HEK293 (cell line): ENCODE results near the gene PRR13.
A peak's percentile ranks its signal among the peaks of the same experiment; 100 is the strongest.

ENCODE experiments used
- CTCF ChIA-PET: fragments of 350-600 bp; formaldehyde crosslinking; extraction: SDS; loops from one replicate; lab custom pipeline; 2021; ENCODE audit warnings: antibody characterized with exemption; lab: Yijun Ruan, JAX
- POLR2A ChIA-PET: fragments of 300-600 bp; formaldehyde crosslinking; extraction: SDS; loops from one replicate; lab custom pipeline; 2020; ENCODE audit warnings: antibody characterized with exemption, inconsistent platforms; lab: Yijun Ruan, JAX
- H3K27ac ChIP-seq: fragments of 200-500 bp; sonication (Bioruptor generic); 2 replicates; pipeline ENCODE4 v1.5.1; 2014; ENCODE audit warnings: low read depth, low read length, control low read depth, inconsistent platforms; ENCODE audit errors: extremely low read depth
- H3K36me3 ChIP-seq, 2 experiments: fragments of 200-500 bp in 1 of 2; sonication (Bioruptor generic) in 1 of 2; 1 replicate in 1 of 2; 2 replicates in 1 of 2; pipeline ENCODE4 v1.5.1; 2014 to 2017; ENCODE audit warnings: inconsistent platforms in 2 of 2, low read length in 2 of 2; ENCODE audit not compliant: control insufficient read depth in 2 of 2, insufficient read depth in 1 of 2
- H3K4me1 ChIP-seq: fragments of 200-500 bp; sonication (Bioruptor generic); 2 replicates; pipeline ENCODE4 v1.5.1; 2014; ENCODE audit warnings: mild to moderate bottlenecking, low read length, inconsistent platforms; ENCODE audit not compliant: control insufficient read depth, insufficient read depth
- H3K4me3 ChIP-seq: 2 replicates; pipeline ENCODE4 v1.5.1; 2011; ENCODE audit warnings: low read depth, mild to moderate bottlenecking, control low read depth, low read length, moderate library complexity
- H3K9me3 ChIP-seq: fragments of 200-500 bp; sonication (Bioruptor generic); 2 replicates; pipeline ENCODE4 v1.5.1; 2014; ENCODE audit warnings: low read depth, low read length, inconsistent platforms; ENCODE audit not compliant: control insufficient read depth, insufficient read depth
- HOXA7 ChIP-seq: sonication (generic); formaldehyde crosslinking; IDR thresholded peaks from 2 replicates; pipeline ENCODE4 v1.8.1; 2022; ENCODE audit warnings: missing genetic modification reagents, borderline replicate concordance
- HOXC10 ChIP-seq: sonication (generic); formaldehyde crosslinking; IDR thresholded peaks from 2 replicates; pipeline ENCODE4 v1.8.1; 2023; ENCODE audit warnings: mild to moderate bottlenecking, missing genetic modification reagents
- KLF8 ChIP-seq: fragments of 450-650 bp; formaldehyde crosslinking; IDR thresholded peaks from 2 replicates; pipeline ENCODE4 v1.5.1; 2016; ENCODE audit warnings: missing biosample characterization, missing genetic modification characterization
- OSR2 ChIP-seq: fragments of 450-650 bp; formaldehyde crosslinking; IDR thresholded peaks from 2 replicates; pipeline ENCODE4 v1.5.1; 2016; ENCODE audit warnings: missing biosample characterization, missing genetic modification characterization
- PRDM10 ChIP-seq: fragments of 450-650 bp; formaldehyde crosslinking; IDR thresholded peaks from 2 replicates; pipeline ENCODE4 v1.5.1; 2016; ENCODE audit warnings: missing biosample characterization, missing genetic modification characterization
- REST ChIP-seq: fragments of 450-650 bp; formaldehyde crosslinking; IDR thresholded peaks from 2 replicates; pipeline ENCODE4 v1.5.1; 2016; ENCODE audit warnings: missing biosample characterization, missing genetic modification characterization
- TRIM28 ChIP-seq: IDR thresholded peaks from 2 replicates; pipeline ENCODE4 v1.6.1; 2011; ENCODE audit warnings: low read length, control low read depth, borderline replicate concordance
- ZFHX2 ChIP-seq: fragments of 450-650 bp; formaldehyde crosslinking; conservative IDR thresholded peaks from 2 replicates; pipeline ENCODE4 v1.5.1; 2016; ENCODE audit warnings: missing biosample characterization, missing genetic modification characterization
- ZNF146 ChIP-seq: fragments of 450-650 bp; formaldehyde crosslinking; IDR thresholded peaks from 2 replicates; pipeline ENCODE4 v1.5.1; 2016; ENCODE audit warnings: missing biosample characterization, missing genetic modification characterization
- ZNF19 ChIP-seq: fragments of 450-650 bp; formaldehyde crosslinking; IDR thresholded peaks from 2 replicates; pipeline ENCODE4; 2016; ENCODE audit warnings: missing biosample characterization, missing genetic modification characterization, low read depth
- ZNF2 ChIP-seq: fragments of 450-650 bp; formaldehyde crosslinking; IDR thresholded peaks from 2 replicates; pipeline ENCODE4 v1.5.1; 2016; ENCODE audit warnings: missing biosample characterization, missing genetic modification characterization
- ZNF221 ChIP-seq: fragments of 450-650 bp; formaldehyde crosslinking; IDR thresholded peaks from 2 replicates; pipeline ENCODE4 v1.5.1; 2017; ENCODE audit warnings: missing biosample characterization, missing genetic modification characterization, borderline replicate concordance
- ZNF266 ChIP-seq: fragments of 450-650 bp; formaldehyde crosslinking; IDR thresholded peaks from 2 replicates; pipeline ENCODE4 v1.5.1; 2016; ENCODE audit warnings: missing biosample characterization, missing genetic modification characterization, low read depth
- ZNF280C ChIP-seq: fragments of 450-650 bp; formaldehyde crosslinking; IDR thresholded peaks from 2 replicates; pipeline ENCODE4 v1.5.1; 2016; ENCODE audit warnings: missing biosample characterization, missing genetic modification characterization
- ZNF324 ChIP-seq: fragments of 450-650 bp; formaldehyde crosslinking; IDR thresholded peaks from 2 replicates; pipeline ENCODE4 v1.5.1; 2016; ENCODE audit warnings: missing biosample characterization, missing genetic modification characterization
- ZNF48 ChIP-seq: fragments of 450-650 bp; formaldehyde crosslinking; IDR thresholded peaks from 2 replicates; pipeline ENCODE4 v1.5.1; 2016; ENCODE audit warnings: missing biosample characterization, missing genetic modification characterization
- ZNF514 ChIP-seq: fragments of 450-650 bp; formaldehyde crosslinking; IDR thresholded peaks from 2 replicates; pipeline ENCODE4 v1.5.1; 2016; ENCODE audit warnings: missing biosample characterization, missing genetic modification characterization
- ZNF621 ChIP-seq: fragments of 450-650 bp; formaldehyde crosslinking; IDR thresholded peaks from 2 replicates; pipeline ENCODE4 v1.5.1; 2017; ENCODE audit warnings: missing biosample characterization, missing genetic modification characterization
- ZNF664 ChIP-seq: fragments of 450-650 bp; formaldehyde crosslinking; IDR thresholded peaks from 2 replicates; pipeline ENCODE4 v1.5.1; 2016; ENCODE audit warnings: missing biosample characterization, missing genetic modification characterization
- ZNF777 ChIP-seq: fragments of 450-650 bp; formaldehyde crosslinking; IDR thresholded peaks from 2 replicates; pipeline ENCODE4 v1.5.1; 2017; ENCODE audit warnings: missing biosample characterization, missing genetic modification characterization, borderline replicate concordance
- ZXDB ChIP-seq: fragments of 450-650 bp; formaldehyde crosslinking; IDR thresholded peaks from 2 replicates; pipeline ENCODE4 v1.5.1; 2016; ENCODE audit warnings: missing biosample characterization, missing genetic modification characterization
- TF ChIP-seq, protein P1 (sequence below): fragments of 450-650 bp; formaldehyde crosslinking; IDR thresholded peaks from 2 replicates; pipeline ENCODE4 v1.5.1; 2016; ENCODE audit warnings: missing biosample characterization, missing genetic modification characterization
- TF ChIP-seq, protein P2 (sequence below): fragments of 450-650 bp; formaldehyde crosslinking; IDR thresholded peaks from 2 replicates; pipeline ENCODE4 v1.5.1; 2016; ENCODE audit warnings: missing biosample characterization, missing genetic modification characterization

The PRR13 gene

GRCh38 chr12:53452159-53453077, 10.9 kb downstream of the PRR13 start:
- CTCF ChIA-PET = interaction anchor here (0.6 kb wide), 2 partner anchors 11 to 51 kb away, joined by 3 read pairs; no protein-coding TSS in a partner anchor
- Histone ChIP-seq H3K4me3 (peak overlapping the region; percentile 99), H3K9me3 (no peaks in the 10 kb centered on the region), H3K4me1 (peaks cover 3% of the 10 kb centered on the region), H3K36me3 (peaks cover 31 to 56% of the 10 kb centered on the region in 2 experiments), H3K27ac (peak overlapping the region; percentile 98)
- POLR2A ChIA-PET = interaction anchor here (0.7 to 1.2 kb wide), 6 partner anchors 8 to 108 kb away, joined by 3 to 4 read pairs (median 3); partner anchors contain the start of genes PRR13 and TARBP2
- peak; percentile 23 for TF ChIP-seq OSR2
- peak; percentile 68 for TF ChIP-seq ZXDB (tag by site-specific recombination)
- TF ChIP-seq ZNF514 (tag by site-specific recombination) = no peak
- peak; percentile 67 for TF ChIP-seq ZFHX2 (tag by site-specific recombination)
- TF ChIP-seq ZNF221 (tag by site-specific recombination) = no peak
- no peak for TF ChIP-seq ZNF19 (tag by site-specific recombination)
- TF ChIP-seq ZNF266 (tag by site-specific recombination) = no peak
- TF ChIP-seq ZNF146 (tag by site-specific recombination) = no peak
- TF ChIP-seq, protein P1, sequence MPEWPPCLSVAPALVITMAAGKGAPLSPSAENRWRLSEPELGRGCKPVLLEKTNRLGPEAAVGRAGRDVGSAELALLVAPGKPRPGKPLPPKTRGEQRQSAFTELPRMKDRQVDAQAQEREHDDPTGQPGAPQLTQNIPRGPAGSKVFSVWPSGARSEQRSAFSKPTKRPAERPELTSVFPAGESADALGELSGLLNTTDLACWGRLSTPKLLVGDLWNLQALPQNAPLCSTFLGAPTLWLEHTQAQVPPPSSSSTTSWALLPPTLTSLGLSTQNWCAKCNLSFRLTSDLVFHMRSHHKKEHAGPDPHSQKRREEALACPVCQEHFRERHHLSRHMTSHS (tag by site-specific recombination) = no peak
- TF ChIP-seq ZNF777 (tag by site-specific recombination) = no peak
- 0 out of 2 replicates have a peak, but pooled peaks have one; percentile 49 for TF ChIP-seq REST (tag by site-specific recombination)
- TF ChIP-seq ZNF324 (tag by site-specific recombination) = peak; percentile 92
- no peak; the same call in 1 of the 2 replicates for TF ChIP-seq PRDM10 (tag by site-specific recombination)
- TF ChIP-seq HOXC10 (CRISPR knock-in tag) = no peak
- TF ChIP-seq, protein P2, sequence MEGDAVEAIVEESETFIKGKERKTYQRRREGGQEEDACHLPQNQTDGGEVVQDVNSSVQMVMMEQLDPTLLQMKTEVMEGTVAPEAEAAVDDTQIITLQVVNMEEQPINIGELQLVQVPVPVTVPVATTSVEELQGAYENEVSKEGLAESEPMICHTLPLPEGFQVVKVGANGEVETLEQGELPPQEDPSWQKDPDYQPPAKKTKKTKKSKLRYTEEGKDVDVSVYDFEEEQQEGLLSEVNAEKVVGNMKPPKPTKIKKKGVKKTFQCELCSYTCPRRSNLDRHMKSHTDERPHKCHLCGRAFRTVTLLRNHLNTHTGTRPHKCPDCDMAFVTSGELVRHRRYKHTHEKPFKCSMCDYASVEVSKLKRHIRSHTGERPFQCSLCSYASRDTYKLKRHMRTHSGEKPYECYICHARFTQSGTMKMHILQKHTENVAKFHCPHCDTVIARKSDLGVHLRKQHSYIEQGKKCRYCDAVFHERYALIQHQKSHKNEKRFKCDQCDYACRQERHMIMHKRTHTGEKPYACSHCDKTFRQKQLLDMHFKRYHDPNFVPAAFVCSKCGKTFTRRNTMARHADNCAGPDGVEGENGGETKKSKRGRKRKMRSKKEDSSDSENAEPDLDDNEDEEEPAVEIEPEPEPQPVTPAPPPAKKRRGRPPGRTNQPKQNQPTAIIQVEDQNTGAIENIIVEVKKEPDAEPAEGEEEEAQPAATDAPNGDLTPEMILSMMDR = peak; percentile 90
- no peak for TF ChIP-seq HOXA7 (CRISPR knock-in tag)
- peak; percentile 76 for TF ChIP-seq ZNF2
- TF ChIP-seq TRIM28 = no peak
- peak; percentile 46; the same call in 1 of the 2 replicates for TF ChIP-seq KLF8 (tag by site-specific recombination)
- no peak for TF ChIP-seq ZNF621 (tag by site-specific recombination)
- TF ChIP-seq ZNF280C (tag by site-specific recombination) = no peak
- no peak for TF ChIP-seq ZNF664
- no peak for TF ChIP-seq ZNF48 (tag by site-specific recombination)
